CD1c-positive myeloid dendritic cell (primary cell): Measurements from ENCODE around the gene BCL2L11.

Experiments
- DNase-seq: peaks from one replicate; pipeline ENCODE4 v3.0.0-alpha.2; 2016; ENCODE audit errors: extremely low spot score

Gene BCL2L11

DNA sequence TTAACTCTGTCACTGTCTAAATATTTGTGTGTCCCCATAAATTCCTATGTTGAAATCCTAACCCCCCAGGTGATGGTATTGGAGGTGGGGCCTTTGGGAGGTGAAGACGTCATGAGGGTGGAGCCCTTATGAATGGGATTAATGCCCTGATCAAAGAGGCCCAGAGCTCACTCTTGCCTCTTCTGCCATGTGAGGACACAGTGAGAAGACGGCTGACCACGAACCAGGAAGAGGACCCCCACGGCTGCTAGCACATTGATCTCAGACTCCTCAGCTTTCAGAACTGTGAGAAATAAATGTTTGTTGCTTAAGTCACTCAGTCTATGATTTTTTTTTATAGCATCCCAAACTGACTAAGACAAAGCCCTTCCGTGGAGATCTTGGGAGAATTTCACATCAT, 71.2 kb downstream of the BCL2L11 start:
- no peak for DNase-seq

GRCh38 chr2:111192776-111193368, 72.2 kb downstream of the BCL2L11 start:
- DNase-seq, result no peak

- no peak for DNase-seq
These were observed 74.3 kb downstream of the BCL2L11 start for GRCh38 chr2:111194835-111195621.

GRCh38 chr2:111196435-111196834, 75.7 kb downstream of the BCL2L11 start:
- DNase-seq, result no peak

GRCh38 chr2:111198701-111199100, 78.0 kb downstream of the BCL2L11 start:
- DNase-seq, result no peak

DNA sequence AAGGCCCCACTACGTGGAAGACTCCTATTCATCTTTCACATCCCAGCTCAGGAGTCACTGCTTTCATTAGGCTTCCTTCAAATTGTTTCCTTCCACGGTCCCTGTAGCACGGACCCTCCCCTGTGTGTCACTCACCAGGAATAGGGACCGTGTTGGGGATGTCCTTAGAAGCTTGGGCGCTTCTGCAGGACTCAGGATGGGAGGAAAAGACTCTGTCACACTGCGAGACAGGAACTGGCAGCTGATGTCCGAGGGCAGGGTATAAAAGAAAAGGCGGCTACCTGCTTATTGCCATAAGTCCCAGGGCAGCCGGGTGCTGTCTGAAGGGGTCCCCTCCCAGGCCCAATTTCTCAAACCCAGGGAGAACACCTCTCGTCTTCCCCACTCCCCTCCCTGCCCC, 79.1 kb downstream of the BCL2L11 start:
- DNase-seq, result no peak

DNA sequence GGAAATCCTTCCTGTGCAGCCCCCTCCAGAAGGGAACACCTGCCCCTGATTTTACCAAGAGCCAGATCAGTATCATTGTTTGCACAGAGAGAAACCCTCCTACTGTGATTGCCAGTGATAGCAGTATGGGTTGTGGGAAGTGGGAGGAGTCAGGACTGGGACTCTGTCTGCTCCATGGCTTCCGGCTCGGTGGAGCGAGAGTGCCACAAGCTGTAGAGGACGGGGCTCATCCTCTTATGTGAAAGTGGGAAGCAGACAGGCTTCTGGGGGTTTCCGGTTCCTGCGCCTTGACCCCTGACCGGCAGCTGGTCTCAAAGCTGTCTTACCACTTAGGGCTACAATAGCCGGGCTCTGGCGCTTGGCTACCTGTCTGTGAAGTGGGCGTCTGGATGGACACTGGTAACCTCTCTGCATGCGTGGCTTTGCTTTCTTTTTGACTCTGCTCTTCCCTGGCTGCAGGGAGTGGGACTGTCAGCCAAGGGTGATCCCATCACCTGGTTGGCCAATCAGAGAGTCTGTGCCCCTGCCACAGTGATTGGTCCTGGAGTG, 79.7 kb downstream of the BCL2L11 start:
- no peak for DNase-seq

- no peak for DNase-seq
These were observed 80.5 kb downstream of the BCL2L11 start for GRCh38 chr2:111201214-111201613.

DNA sequence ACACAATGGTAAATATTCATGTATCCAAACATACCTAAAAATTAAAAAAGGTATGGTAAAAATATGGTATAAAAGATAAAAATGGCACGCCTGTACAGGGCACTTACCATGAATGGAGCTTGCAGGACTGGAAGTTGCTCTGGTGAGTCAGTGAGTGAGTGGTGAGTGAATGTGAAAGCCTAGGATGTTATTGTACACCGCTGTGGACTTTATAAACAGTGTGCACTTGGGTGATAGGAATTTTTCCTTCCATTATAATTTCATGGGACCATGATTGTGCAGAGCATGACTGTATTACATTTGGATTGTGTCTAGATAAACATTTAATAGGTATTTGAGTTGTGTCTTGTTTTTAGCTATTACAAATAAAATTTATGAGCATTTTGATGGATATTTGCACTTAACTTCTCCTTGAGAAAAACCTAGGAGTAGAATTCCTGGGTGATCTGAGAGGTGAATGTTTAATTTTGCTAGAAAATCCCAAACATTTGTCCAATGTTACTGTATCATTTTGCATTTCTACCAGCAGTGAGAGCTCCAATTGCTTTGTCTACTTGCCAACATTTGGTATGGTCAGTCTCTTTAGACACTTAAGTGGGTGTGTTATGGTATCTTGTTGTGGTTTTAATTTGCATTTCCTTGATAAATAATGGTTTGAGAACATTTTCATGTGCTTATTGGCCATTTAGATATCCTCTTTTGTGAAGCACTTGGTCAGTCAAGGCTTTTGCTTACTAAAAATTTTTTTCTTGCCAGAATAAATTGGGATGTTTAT, 81.7 kb downstream of the BCL2L11 start:
- DNase-seq, result no peak

DNA sequence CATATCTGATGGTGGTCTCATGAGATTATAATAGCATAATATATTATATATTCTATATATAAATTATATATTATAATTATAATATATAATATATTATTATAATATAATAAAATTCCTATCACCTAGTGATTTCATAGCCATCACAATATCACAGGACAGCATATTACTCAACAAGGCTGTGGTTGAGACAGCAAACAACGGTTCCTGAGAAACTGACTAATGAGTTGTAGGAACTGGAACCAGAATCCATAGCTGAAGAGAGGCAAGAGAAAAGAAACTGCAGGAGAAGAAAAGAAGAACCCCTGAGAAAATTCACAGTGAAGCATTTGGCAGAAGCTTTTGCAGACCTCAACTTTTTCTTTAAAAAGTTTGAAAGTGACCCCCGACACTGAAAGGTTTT, 84.0 kb downstream of the BCL2L11 start:
- no peak for DNase-seq

- no peak for DNase-seq
These were observed 85.1 kb downstream of the BCL2L11 start for GRCh38 chr2:111205774-111206173.

GRCh38 chr2:111207851-111208250, 87.1 kb downstream of the BCL2L11 start:
- no peak for DNase-seq

DNA sequence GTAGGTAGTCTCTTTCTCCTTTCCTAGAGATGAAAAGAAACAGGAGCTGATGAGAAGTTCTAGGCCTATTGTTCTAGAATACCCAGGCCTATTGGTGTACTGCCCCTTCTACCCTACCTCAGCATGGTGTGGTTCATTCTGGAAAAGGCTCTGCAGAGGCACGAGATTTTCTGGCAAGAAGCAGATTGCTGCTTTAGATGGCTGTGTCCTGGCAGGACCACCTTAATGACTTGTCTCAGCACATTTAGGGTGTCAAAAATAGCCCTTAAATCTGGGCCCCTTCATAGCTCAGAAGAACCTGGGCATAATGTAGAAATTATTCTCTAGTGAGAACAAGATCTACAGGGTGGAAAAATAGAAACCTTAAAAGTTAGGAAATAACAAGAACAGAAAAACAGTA, 87.9 kb downstream of the BCL2L11 start:
- no peak for DNase-seq

DNA sequence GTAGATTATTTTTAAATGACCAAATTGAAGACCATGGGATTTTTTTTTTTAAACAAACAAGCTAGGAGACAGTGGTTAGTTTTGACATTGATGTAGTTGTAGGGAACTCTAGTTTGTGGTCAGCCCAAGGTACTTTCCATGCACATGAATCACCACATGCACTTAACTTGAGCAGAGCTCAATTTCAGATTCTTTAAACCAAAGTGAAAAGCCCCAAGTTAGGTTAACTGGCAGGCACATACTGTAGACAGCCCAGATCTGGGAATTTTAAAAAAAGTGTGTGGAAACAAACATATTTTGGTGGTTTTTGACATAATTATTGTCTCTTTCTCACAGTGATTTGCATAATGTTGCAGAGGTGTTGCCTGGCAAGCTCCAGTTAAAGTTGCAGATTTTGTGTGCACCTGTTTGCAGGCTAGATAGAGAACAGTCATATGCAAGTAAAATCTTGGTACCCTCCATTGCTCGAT, 88.4 kb downstream of the BCL2L11 start:
- DNase-seq, result peak; percentile 50

DNA sequence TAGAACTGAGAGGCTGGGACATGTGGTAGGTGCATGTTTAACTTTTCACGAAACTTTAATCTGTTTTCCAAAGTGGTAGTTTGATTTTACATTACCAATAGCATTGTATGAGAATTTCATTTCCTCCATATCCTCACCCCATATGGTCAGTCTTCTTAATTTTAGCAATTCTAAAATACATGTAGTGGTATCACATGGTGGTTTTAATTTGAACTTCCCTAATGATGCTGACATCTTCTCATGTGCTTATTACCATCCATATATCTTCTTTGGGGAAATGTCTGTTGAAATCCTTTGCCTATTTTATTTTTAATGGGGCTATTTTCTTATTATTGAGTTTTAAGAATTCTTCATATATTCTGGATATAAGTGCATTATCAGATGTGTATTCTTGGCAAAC, 89.3 kb downstream of the BCL2L11 start:
- DNase-seq, result no peak

GRCh38 chr2:111213877-111214276, 93.2 kb downstream of the BCL2L11 start:
- DNase-seq, result no peak

- no peak for DNase-seq
These were observed 96.3 kb downstream of the BCL2L11 start for GRCh38 chr2:111216811-111217652.
